GM18502 (cell line): ENCODE data around the gene ENTPD8.

Experiments
- ATAC-seq: cut with Tn5 transposase; IDR thresholded peaks from one replicate; pipeline ENCODE4 v1.9.1; 2021; ENCODE audit warnings: mild to moderate bottlenecking; ENCODE audit not compliant: unreplicated experiment, poor library complexity

The ENTPD8 gene

DNA sequence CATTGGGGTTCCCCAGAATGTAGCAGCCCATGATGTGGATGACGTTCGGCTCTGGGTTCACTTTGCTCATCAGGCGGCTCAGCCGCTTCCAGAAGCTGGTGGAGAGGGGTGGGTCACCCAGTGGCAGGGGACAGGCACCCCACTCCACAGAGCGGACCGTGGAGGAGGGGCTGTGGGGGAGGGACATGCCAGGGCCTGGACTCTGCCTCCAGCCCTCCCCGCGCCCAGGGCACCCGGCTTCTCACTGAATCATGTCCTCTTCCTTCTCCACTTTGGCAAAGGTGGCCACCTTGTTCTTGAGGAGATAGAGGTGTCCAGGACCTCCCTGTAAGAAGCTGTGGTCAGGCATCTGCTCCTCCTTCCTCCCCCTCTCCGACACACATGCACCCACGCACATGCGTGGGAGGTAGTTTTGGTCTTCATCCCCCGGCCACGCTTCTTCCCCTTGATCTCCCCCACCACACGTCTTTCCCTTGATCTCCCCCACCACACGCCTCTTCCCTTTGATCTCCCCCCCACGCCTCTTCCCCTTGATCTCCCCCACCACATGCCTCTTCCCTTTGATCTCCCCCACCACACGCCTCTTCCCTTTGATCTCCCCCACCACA is 8.9 kb upstream of the ENTPD8 start:
- no peak for ATAC-seq

DNA sequence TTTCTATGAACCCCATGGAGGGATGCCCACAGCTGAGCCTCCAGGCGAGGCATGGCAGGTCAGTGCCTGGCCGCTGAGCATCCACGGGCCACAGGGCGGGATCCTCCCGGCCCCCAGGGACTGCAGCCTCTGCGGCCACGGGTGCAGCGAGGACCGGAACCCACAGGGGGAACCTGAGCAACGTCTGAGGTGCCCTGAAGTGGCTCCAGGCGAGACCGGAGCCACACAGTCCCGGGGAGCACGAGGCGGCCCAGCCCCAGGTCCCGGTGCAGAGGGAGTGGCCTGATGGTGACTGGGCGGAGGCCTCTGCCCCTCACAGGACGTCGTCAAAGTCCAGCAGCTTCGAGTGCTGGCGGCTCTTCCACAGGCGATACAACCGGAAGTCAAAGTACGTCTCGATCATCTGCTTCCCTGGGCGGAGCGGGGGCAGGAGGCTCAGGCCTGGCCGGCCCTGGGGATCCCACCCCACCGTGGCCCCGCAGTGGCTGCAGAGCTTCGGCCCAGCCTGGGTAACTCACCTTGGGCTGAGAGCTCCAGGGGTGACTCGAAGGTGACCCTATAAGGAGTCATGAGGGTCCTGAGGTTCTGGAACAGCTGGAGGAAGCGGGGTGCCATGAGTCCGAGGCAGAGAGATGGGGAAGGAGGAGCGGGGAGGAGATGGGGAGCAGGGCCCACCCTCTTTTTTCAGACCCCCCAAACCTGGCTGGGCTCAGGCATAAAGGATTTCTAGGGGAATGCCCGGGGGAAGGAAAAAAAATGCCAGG is 8.1 kb upstream of the ENTPD8 start:
- no peak for ATAC-seq

DNA sequence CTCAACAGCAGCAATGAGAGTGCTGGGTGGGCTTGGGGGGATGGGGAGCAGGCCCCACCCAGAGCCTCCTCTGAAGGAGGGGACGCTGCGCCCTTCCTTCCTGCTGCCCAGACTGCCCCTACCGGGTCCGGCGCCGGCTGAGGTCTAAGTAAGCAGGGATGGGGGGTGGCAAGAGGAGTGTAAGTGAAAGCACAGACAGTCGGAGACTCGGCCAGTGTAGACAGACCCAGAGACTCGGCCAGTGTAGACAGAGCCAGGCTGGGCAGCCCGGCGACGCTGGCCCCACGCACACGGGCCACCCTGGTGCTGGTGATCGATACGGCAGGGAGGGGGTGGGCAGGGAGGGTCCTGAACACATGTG is 7.4 kb upstream of the ENTPD8 start:
- no peak for ATAC-seq

DNA sequence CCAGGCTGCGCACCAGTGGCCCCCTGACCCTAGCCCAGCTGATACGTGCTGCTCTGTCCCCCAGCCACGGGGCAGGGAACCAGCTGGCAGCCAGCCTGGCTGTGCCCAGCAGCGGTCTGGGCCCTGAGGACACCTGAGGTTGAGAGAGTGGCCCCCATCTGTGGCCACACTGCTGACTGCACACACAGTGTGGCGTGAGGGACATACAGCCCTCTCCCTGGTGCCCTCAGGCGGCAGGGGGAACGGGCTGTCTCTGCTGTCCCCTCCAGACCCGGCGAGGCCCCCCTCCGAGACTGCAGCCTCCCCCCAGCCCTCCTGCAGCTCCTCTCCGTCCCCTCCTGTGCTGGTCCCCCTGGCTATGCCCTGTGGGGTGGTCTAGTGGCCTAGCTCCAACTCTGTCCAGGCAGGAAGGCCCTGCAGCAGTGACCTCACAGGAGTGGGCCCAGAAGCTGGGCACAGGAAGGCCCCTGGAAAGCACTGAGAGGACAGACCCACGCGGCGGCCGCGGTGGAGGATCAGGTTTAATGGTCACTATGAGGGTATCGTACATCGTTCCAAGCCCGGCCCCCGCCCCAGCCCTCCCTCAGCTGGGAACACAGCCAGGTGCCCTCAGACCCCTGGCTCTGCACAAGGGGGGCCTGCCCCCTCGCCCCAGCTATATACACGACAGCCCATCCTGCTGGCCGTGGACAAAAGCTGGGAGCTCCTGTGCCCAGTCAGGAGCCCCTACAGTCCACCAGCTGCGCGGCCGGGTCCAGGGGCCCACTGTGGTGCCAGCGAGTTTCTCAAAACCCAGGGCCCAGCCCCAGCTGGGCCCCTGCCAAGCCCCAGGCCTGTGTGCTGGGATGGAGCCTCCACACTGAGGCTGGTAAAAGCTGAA is 6.8 kb upstream of the ENTPD8 start:
- ATAC-seq: no peak

DNA sequence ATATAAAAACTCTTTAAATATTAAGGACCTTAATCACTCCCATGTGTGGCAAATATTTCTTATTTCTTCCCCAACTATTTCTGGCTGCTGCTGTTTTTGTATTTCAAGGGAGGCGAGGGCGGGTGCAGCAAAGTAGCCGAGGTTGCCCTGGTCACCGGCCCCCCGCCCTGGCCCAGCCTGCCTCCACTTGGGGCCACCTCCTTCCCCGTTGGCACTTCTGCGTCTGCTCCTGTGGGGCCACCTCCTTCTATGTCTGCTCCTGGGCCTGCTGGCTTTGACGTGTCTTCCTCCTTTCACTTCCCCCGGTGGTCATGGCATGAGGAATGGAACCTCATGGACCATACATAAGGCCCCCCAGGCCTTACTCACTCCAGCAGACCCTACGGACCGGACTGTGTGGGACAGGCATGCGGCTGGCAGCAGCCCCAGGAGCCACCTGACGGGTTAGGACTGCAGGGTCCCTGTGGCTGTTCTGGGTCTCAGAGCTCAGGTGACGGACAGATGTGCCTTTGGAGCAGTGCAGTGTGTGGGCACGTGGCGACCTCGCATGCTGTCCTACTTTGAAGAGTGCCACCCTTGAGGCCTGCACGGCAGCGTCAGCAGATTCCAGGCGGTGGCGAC is 5.8 kb upstream of the ENTPD8 start:
- ATAC-seq: no peak

DNA sequence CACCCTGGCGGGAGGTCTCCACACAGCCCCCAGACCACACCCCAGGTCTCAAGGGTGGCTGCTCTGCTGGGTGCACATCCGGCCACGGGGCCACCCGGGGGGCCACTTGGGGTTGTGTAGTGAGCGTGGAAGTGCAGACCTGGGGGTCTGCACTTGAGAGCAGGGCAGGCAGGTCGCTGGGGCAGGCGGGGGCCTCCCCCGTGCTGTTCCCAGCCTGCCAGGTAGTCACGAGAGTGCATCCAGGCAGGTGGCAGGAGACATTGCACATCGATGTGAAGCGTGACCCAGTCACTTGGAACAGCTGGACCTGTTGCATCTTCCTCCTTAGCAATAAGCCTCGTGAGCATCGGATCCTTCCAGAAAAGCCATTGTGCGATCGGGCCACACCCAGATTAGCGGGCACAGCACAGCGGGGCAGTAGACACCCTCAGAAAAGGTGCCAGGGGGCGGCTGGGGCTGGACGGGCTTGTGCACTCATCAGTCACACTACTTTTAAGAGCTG is 4.8 kb upstream of the ENTPD8 start:
- ATAC-seq: no peak

DNA sequence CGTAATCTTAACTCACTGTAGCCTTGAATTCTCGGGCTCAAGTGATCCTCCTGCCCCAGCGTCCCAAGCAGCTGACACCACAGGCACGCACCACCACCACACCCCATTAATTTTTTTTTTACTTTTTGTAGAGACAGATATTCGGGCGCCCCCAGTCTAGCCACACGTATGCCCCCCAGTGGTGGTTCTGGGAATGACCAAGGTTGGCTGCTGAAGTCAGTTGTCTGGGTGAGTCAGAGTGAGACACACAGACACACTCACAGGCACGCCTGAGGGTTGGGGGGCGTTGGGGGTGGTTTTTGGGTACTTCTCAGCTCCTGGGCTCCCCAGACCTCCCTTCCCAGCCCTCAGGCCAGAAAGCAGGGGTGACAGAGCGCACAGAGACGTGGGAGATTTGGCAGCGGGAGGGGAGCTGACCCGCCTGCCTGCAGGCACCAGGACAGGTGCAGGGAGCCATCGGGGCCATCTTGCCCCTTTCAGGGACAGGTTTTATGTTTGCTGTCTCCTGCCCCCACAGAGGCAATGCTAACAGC is 4.2 kb upstream of the ENTPD8 start:
- no peak for ATAC-seq

DNA sequence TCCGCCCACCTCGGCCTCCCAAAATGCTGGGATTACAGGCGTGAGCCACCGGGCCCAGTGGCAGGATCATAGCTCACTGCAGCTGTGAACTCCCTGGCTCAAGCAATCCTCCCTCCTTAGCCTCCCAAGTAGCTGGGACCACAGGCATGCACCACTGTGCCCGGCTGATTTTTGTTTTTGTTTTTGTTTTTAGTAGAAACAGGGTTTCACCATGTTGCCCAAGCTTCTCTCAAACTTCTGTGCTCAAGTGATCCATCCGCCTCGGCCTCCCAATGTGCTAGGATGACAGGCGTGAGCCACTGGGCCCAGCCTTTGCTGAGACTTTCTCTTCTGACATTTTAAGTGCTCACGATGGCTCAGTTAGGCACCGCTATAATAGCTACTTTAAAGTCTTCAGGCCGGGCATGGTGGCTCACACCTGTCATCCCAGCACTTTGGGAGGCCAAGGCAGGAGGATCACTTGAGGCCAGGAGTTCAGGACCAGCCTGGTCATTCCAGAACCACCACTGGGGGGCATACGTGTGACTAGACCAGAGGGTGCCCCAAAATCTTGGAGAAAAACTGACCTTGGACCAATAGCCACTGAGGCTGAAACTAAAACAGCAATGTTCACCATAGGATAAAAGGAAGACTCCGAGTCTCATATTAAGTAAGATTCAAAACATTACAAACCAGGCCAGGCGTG is 3.1 kb upstream of the ENTPD8 start:
- no peak for ATAC-seq

DNA sequence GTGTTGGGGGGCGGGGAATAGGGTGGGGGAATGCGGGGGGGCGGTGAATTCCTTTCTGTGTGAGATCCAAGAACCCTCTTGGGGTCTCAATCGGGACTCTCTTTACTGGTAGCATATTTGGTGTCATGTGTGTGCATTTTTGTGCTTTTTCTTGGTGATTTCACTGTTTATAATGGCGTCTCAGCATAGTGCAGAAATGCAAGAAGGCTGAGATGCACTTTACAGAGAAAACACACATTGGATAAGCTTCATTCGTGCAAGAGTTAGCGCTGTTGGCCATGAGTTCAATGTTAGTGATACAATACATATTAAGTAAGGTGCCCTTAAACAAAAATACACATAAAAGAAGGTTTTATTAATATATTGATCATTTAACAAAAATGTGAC is 771 bp upstream of the ENTPD8 start:
- no peak for ATAC-seq

DNA sequence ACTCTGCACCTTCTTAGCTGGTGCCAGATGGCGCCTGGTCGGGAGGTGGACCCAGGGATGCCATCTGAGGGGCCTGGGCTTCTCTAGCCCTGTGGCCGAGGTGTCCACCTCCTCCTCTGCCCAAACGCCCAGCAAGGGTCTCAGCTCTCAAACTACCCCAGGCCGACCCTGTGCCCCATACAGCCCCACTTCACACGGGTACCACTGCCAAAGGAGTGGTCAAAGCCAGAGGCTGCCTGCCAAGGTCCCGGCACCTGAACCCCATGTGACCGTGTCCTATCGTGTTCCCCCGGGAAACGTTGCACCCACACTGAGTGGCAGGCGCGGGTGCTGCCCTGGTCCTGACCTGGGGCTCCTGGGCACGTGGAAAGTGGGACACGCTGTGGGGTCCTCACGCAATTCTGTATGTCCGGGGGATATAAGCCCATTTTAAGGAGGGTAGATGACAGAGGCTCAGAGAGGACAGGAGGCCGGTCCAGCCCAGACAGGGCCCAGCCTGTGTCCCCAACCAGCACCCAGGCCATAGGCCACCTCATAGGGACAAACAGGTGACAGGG is 1.9 kb downstream of the ENTPD8 start:
- no peak for ATAC-seq

DNA sequence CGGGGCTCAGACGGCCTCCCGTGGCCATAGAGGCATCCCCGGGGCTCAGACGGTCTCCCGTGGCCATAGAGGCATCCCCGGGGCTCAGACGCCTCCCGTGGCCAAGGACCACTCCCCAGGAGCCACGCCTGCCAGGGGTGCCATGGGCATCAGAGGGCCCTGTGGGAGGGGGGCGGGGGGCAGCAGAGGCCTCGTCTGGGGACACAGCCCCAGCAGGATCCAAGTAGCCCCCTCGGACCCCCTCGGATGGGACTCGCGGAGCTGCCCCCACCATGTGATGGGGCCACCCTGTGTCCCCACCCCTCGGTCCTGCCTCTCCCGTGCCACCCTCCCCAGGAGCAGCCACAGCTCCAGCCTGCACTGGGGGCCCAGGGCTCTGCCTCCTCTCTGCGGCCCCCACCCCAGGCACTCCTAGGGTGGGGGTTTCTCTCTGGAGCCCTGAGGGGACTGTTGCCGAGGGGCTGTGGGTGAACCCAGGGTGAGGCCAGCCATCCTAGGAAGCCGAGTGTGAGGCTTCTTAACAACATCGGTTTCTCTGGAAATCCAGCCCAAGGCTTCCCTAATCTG is 2.5 kb downstream of the ENTPD8 start:
- ATAC-seq: no peak

DNA sequence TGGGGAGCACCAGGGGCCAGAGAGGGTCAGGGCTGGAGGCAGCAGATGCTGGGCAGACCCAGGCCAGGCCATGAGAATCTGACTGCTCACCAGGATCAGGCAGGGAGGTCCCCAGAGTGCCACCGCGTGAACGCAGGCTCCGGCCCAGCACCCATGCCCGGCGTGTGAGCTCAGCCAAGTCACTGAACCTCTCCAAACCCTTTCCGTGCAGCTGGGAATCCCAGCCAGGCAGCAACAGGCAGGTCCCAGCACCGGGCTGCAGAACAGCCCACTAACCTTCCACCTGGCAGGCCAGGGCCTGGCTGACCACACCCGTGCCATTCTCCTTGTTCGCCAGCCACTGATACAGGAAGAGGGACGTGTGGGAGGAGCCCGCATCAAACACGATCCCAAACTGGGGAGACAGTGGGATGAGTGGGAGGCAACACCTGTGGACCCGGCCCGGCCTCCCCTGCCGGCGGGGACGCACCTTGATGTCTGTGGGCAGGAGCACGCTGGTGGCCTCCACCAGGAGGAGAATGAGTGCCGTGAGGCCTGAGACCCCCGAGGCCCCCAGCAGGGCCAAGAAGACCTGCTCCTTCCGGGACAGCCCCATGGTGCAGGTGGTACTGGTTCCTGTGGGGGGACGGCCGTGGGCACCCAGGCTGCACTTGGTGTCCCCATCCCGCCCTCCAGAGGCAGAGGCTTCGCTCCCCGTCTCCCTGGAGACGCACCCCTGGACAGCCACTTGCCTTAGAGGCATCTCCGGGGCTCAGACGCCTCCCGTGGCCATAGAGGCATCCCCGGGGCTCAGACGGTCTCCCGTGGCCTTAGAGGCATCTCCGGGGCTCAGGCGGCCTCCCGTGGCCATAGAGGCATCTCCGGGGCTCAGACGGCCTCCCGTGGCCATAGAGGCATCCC is 3.2 kb downstream of the ENTPD8 start:
- no peak for ATAC-seq

DNA sequence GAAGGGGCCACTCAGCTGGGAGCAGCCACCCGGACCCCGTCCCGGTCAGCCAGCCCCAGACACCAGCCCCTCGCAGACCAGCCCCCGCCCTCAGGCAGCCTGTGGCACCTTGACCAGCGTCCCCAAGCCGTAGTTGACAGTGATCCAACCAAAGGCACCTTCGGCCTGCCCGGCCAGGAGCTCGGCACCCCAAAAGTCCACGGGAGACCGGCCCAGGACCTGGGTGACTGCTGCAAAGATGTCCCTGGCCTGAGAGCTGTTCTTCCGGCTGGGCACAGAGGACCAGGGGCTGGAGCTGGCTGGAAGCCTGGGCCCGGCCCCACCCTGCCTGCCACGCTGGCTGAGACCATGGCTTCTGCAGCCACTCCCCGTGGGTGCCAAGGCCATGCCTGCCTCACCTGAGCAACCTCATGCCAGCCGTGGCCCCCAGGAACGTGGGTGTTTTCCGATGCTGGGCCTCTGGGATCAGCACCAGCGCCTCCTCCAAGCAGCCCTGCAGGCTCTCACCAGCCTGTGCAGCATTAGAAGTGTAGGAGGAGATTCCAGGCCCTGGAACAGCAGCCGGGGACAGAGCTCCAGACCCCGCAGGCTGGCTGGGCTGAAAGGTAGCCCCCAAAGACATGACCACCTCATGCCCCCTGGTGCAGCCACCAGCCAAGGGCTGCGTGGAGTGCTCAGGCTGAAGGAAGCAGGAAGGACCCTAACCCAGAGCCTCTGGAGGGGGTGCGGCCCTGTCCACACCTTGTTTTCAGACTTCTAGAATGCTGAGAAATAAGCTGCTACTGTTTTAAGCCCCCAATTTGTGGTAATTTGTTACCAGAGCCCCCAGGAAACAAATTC is 4.2 kb downstream of the ENTPD8 start:
- ATAC-seq: no peak

DNA sequence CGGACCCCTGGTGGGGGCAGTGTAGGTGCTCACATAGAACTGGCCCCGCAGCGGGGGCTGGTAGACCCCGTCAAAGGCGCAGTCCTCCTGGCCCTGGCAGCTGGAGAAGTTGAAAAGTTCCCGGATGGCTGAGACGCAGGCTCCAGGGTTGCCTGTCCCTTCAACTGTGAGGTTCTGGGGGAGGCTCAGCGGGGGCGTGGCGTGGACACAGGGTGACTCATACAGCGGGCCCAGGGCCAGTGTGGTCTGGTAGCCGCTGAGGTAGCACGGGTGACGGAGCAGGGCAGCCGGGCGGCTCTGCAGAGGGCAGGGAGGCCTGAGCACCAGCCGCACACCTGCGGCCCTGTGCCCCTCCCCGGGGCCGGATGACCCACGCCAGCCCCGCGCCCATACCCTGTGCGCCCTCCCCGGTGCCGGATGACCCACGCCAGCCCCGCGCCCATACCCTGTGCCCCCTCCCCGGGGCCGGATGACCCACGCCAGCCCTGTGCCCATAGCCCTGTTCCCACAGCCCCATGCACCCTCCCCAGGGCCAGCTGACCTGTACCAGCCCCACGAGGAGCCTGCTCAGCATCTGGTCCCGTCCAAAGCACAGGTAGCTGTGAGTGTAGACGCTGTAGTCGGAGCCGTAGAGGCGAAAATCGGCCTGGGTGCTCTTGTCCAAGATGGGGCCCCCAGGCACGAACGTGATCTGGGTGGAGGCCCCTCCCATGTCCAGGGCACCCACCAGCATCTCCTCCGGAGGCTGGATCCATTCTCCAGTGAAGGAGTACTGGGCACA is 5.0 kb downstream of the ENTPD8 start:
- ATAC-seq: no peak

DNA sequence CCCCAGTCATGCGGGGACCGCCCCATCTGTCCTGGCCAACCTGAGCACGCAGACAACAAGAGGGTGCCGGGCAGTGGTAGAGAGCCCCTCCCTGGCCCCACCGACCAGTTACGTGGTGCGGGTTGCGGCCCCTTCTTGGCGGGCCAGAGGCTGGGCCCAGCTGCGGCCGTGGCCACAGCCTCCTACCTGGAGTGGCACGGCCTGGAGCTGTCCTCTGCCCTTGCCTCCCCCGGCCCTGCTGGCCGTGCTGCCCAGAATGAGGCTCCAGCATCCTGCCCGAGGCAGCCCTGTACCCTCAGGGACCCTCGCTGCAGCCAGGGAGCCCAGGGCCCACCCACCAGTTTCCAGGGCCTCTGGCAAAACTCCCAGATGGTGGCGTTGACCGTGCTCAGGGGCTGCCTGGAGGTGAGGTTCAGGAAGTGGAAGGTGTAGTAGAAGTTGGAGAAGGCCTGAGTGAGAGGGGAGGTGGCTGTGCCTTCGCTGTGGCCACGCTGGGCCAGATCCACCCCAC is 5.7 kb downstream of the ENTPD8 start:
- no peak for ATAC-seq
